ENCODE results near the gene EXOC6. TPM values are rescaled to one million over a fixed set of nuclear protein-coding genes. Genes with fewer than 3 reads are reported as not detected.
"Not testable (repeated sequence)": the region's sequence is repeated elsewhere in the genome, so short reads cannot be mapped to it uniquely, and the experiment has no call there.

Gene EXOC6
- total and polyA plus RNA-seq, 2 of the 13 experiments (the other 11 are each of a cell fraction or from before 2014, with no cell fraction given), result 22.2 to 29.2 TPM

DNA sequence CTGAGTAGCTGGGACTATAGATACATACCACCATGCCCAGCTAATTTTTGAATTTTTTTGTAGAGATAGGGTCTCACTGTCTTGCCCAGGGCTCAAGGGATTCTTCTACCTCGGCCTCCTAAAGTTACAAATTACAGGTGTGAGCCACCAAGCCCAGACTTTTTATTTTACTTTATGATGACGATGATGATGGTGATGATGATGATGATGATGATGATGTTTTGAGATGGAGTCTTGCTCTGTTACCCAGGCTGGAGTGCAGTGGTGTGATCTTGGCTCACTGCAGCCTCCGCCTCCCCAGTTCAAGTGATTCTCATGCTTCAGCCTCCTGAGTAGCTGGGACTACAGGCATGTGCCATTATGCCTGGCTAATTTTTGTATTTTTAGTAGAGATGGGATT, 252.8 kb downstream of the EXOC6 start:
- H4K20me1 ChIP-seq (ENCODE audit: insufficient read depth, low read length); H3K9me3 ChIP-seq (ENCODE audit: low read length); BruUV-seq (replicated peaks); H2AFZ ChIP-seq (ENCODE audit: low read length); ATAC-seq; H3K79me2 ChIP-seq (ENCODE audit: insufficient read depth, low read length); H3K36me3 ChIP-seq (replicated peaks in 1 of 2; ENCODE audit: control insufficient read depth in 1 of 2, insufficient read depth in 2 of 2, low read length in 2 of 2); in situ Hi-C loops (cut with HindIII; ENCODE audit: extremely low pct_ligation_motif_present, low pct_unique_long_range_greater_than_20kb); CTCF ChIA-PET (ENCODE audit: low intra/inter-chr PET ratio, low total read pairs); H3K9ac ChIP-seq (ENCODE audit: insufficient read depth, low read depth, low read length); H3K4me1 ChIP-seq (ENCODE audit: insufficient read depth, low read length); POLR2A ChIA-PET; H3K4me3 ChIP-seq (replicated peaks in 1 of 3; ENCODE audit: insufficient read depth in 1 of 3, low read depth in 2 of 3, low read length in 3 of 3); H3K27ac ChIP-seq (ENCODE audit: extremely low read length, insufficient read depth, low read length); DNase-seq (ENCODE audit: low spot score); H3K27me3 ChIP-seq (ENCODE audit: control insufficient read depth in 1 of 2, insufficient read depth in 2 of 2, low read length in 2 of 2); intact Hi-C loops (cut with micrococcal nuclease; ENCODE audit: unreplicated experiment); H3K4me2 ChIP-seq (ENCODE audit: low read depth, low read length); FAIRE-seq; TF ChIP-seq CREB1 (CRISPR knock-in tag; IDR thresholded peaks at IDR 0.05): not testable (repeated sequence)
- whole genome bisulfite sequencing (ENCODE audit: low lambda C conversion rate), result 15% methylated on average over 3 of the region's 3 CpGs
- TF ChIP-seq CREB1 (IDR thresholded peaks at IDR 0.05), result peak; percentile 88

DNA sequence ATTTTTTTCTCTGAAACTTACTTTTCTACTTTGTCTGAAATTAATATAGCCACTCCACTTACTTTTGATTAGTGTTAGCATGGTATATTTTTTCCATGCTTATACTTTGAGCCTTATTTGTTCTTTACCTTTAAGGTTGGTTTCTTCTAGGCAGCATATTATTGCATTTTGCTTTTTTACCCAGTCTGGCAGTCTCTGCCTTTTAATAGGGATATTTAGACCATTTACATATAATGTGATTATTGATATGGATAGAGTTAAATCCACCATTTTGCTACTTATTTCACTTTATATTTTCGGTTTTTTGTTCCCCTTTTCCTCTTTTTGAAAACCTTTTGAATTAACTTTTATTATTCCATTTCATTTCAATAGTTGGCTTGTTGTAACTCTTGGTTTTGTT, 255.6 kb downstream of the EXOC6 start:
- H3K9me3 ChIP-seq (ENCODE audit: low read length), result no peaks in the 10 kb centered on the region
- no peaks in the 10 kb centered on the region for H3K36me3 ChIP-seq (replicated peaks in 1 of 2; ENCODE audit: control insufficient read depth in 1 of 2, insufficient read depth in 2 of 2, low read length in 2 of 2)
- 10% methylated on average over 1 of the region's 1 CpG for WGBS (ENCODE audit: low lambda C conversion rate)
- DNase-seq (ENCODE audit: low spot score) (no peak), FAIRE-seq (no peak), ATAC-seq (no peak)
- in situ Hi-C loops (cut with HindIII; ENCODE audit: extremely low pct_ligation_motif_present, low pct_unique_long_range_greater_than_20kb), result no loop called here
- intact Hi-C loops (cut with micrococcal nuclease; ENCODE audit: unreplicated experiment), result no loop called here
- no peak overlapping the region for H3K4me3 ChIP-seq (replicated peaks in 1 of 3; ENCODE audit: insufficient read depth in 1 of 3, low read depth in 2 of 3, low read length in 3 of 3)
- H3K79me2 ChIP-seq (ENCODE audit: insufficient read depth, low read length), result no peaks in the 10 kb centered on the region
- H3K27me3 ChIP-seq (ENCODE audit: control insufficient read depth in 1 of 2, insufficient read depth in 2 of 2, low read length in 2 of 2), result no peaks in the 10 kb centered on the region; a peak in 1 of 5 replicates
- H4K20me1 ChIP-seq (ENCODE audit: insufficient read depth, low read length), result no peaks in the 10 kb centered on the region
- peaks cover 27% of the 10 kb centered on the region for H3K4me1 ChIP-seq (ENCODE audit: insufficient read depth, low read length)
- no peak overlapping the region for H3K9ac ChIP-seq (ENCODE audit: insufficient read depth, low read depth, low read length)
- H2AFZ ChIP-seq (ENCODE audit: low read length), result no peak overlapping the region
- no peak overlapping the region for H3K4me2 ChIP-seq (ENCODE audit: low read depth, low read length)
- POLR2A ChIA-PET, result no interaction called here
- BruUV-seq (replicated peaks), result no TSS peak
- TF ChIP-seq TOE1 (CRISPR knock-in tag; IDR thresholded peaks at IDR 0.05) (no peak), ZC3H13 (CRISPR knock-in tag; IDR thresholded peaks at IDR 0.05) (no peak), HNF4A (CRISPR knock-in tag; IDR thresholded peaks at IDR 0.05) (no peak), ZNF549 (CRISPR knock-in tag; IDR thresholded peaks at IDR 0.05) (no peak), TEAD2 (CRISPR knock-in tag; IDR thresholded peaks at IDR 0.05) (no peak), ZNF7 (CRISPR knock-in tag; IDR thresholded peaks at IDR 0.05) (no peak), NBN (conservative IDR thresholded peaks at IDR 0.05) (no peak), ZNF451 (CRISPR knock-in tag; IDR thresholded peaks at IDR 0.05) (no peak), SMYD3 (CRISPR knock-in tag; IDR thresholded peaks at IDR 0.05) (no peak), HMGA1 (CRISPR knock-in tag; conservative IDR thresholded peaks at IDR 0.05) (no peak), RBM39 (IDR thresholded peaks at IDR 0.05; ENCODE audit: low read depth, low read length, poor library complexity, severe bottlenecking) (no peak)
- TF ChIP-seq, protein P1, sequence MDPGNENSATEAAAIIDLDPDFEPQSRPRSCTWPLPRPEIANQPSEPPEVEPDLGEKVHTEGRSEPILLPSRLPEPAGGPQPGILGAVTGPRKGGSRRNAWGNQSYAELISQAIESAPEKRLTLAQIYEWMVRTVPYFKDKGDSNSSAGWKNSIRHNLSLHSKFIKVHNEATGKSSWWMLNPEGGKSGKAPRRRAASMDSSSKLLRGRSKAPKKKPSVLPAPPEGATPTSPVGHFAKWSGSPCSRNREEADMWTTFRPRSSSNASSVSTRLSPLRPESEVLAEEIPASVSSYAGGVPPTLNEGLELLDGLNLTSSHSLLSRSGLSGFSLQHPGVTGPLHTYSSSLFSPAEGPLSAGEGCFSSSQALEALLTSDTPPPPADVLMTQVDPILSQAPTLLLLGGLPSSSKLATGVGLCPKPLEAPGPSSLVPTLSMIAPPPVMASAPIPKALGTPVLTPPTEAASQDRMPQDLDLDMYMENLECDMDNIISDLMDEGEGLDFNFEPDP (CRISPR knock-in tag; conservative IDR thresholded peaks at IDR 0.05), result no peak
- H3K27ac ChIP-seq (ENCODE audit: extremely low read length, insufficient read depth, low read length), result no peak overlapping the region
- CTCF ChIA-PET (ENCODE audit: low intra/inter-chr PET ratio, low total read pairs), result no interaction called here
